Natural killer cell treated with Interleukin-12 subunit alpha and Interleukin-12 subunit beta and Interleukin-15 and Interleukin-18, amount 100 ng/mL, for 72 hours (primary cell): ENCODE measurements around the gene PPP2R2B. TPM values are rescaled to one million over a fixed set of nuclear protein-coding genes. Genes with fewer than 3 reads are reported as not detected.
"Not testable (repeated sequence)": the region's sequence is repeated elsewhere in the genome, so short reads cannot be mapped to it uniquely, and the experiment has no call there.

ENCODE experiments used
- ATAC-seq, 2 donors: fragments of 150-1000 bp; cut with Tn5 transposase in 1 of 2; sonication (Bioruptor Pico), chemical (Tn5 transposase) in 1 of 2; 2 replicates each; pipeline ENCODE4 v1.10.0; 2021
- DNase-seq: peaks from one replicate; pipeline ENCODE4 v3.0.0; 2022; ENCODE audit warnings: low spot score
- H3K27ac Mint-ChIP-seq, 2 donors: 1 replicate in 1 of 2; 2 replicates in 1 of 2; pipeline ENCODE4 v1.8.0; 2022; ENCODE audit warnings: mixed read lengths in 2 of 2, mild to moderate bottlenecking in 1 of 2, moderate library complexity in 1 of 2
- H3K27me3 Mint-ChIP-seq, 2 donors: 1 replicate in 1 of 2; 2 replicates in 1 of 2; pipeline ENCODE4 v1.8.0; 2022; ENCODE audit warnings: mixed read lengths in 2 of 2
- H3K36me3 Mint-ChIP-seq: one replicate; pipeline ENCODE4 v1.8.0; 2022; ENCODE audit warnings: mixed read lengths
- H3K4me1 Mint-ChIP-seq, 2 donors: 1 replicate in 1 of 2; 2 replicates in 1 of 2; pipeline ENCODE4 v1.8.0; 2022; ENCODE audit warnings: low read depth in 2 of 2, mixed read lengths in 2 of 2, mild to moderate bottlenecking in 1 of 2
- H3K4me3 Mint-ChIP-seq: one replicate; pipeline ENCODE4 v1.8.0; 2022; ENCODE audit warnings: mixed read lengths
- H3K9me3 Mint-ChIP-seq: 2 replicates; pipeline ENCODE4 v1.8.0; 2022; ENCODE audit warnings: mixed read lengths
- total RNA-seq, 2 donors: library from RNA; stranded (reverse); gene quantifications; one replicate each; pipeline ENCODE4 v1.2.3, GENCODE V29; 2022

Gene PPP2R2B
- total RNA-seq, 2 donors from 2014 or later, result 12.6 to 20.0 TPM

DNA sequence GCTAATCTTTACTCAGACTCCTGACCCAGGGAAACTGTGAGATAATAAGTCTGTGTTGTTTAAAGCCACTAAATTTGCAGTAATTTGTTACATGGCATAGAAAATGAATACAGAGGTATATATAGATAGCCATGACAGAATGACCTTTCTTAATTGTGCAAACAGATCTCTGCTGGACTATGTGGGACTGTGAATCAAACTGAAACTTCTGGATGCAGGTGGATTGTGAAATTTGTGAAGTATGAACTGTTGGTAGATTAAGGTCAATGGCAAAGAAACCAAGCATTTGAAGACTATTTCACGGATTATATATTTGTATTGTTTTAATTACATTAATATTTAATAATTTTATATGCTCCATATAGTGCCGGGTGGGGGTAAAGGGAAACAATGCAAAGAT is 310.4 kb downstream of the PPP2R2B start:
- DNase-seq (no peak), ATAC-seq (no peak)
- Mint-ChIP-seq H3K9me3 (no peaks in the 10 kb centered on the region), H3K27ac (no peak overlapping the region), H3K36me3 (no peaks in the 10 kb centered on the region), H3K4me3 (no peak overlapping the region), H3K27me3 (peaks cover 0 to 7% of the 10 kb centered on the region in 2 donors), H3K4me1 (peaks cover 5 to 6% of the 10 kb centered on the region in 2 donors)

DNA sequence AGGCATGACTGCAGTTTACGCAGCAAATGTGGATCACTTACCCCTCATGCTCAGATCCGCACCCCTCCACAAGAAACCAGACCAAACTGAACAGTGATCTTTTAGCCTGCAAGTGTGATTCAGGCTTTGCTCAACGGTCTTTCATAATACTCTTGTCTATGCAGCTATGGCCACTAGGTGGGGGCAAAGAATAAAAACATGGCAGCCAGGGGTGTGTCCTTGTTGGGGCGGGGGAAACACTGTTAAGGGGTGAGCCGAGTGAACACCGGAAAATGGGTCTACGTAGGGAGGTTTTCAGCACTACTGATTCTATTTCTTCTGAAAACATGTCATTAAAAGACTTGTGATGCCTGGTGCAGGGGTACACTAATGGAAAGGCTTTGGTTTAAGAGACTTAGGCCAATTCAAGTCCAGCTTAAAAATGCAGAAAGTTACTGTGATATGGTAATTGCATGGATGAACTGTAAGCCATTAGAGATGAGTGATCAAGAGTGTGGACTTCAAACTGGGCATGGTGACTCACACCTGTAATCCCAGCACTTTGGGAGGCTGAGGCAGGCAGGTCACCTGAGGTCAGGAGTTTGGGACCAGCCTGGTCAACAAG is 312.7 kb downstream of the PPP2R2B start:
- H3K27ac Mint-ChIP-seq, result no peak overlapping the region
- H3K9me3 Mint-ChIP-seq, result no peaks in the 10 kb centered on the region
- no peaks in the 10 kb centered on the region for H3K36me3 Mint-ChIP-seq
- peak; percentile 89 for ATAC-seq
- H3K4me3 Mint-ChIP-seq, result no peak overlapping the region
- DNase-seq, result peak; percentile 67
- H3K27me3 Mint-ChIP-seq, result peaks cover 0 to 3% of the 10 kb centered on the region in 2 donors
- peaks cover 5 to 6% of the 10 kb centered on the region in 2 donors for H3K4me1 Mint-ChIP-seq

DNA sequence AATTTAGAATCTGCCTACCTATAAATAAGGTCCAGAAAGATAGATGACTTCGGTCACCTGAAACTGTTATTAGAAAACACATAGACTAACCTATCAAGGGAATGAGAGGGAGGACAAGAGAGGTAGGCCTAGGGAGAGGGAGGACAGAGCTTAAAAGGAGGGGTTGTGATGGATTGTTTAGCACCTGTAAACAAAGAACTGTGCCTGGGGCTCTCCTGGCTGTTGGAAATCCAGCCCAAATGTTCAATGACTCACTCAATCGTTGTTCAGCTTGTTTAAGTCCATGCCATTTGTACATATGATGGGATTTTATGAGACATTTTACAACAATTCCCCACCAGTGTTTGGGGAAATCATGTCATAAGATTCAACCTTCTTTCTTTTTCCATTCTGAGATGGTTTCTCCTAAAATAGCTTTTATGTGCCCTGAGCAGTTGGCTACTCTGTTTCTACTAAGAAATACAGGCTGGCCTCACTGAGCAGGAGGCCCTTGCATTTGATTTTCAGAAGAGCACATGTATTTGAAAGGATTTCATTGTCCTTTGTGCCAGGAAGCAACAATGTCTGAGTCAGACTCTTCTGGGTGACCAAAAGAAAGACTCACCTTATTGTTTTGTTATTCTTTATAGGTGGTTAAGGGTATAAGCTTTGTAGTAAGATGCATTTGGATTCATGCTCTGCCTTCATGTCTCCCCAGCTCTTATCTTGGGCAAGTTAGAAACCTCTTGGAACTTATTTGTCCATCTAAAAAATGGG is 314.4 kb downstream of the PPP2R2B start:
- H3K4me3 Mint-ChIP-seq, result no peak overlapping the region
- ATAC-seq (no peak), DNase-seq (no peak)
- peaks cover 5 to 6% of the 10 kb centered on the region in 2 donors for H3K4me1 Mint-ChIP-seq
- no peak overlapping the region for H3K27ac Mint-ChIP-seq
- no peaks in the 10 kb centered on the region for H3K36me3 Mint-ChIP-seq
- H3K9me3 Mint-ChIP-seq, result no peaks in the 10 kb centered on the region
- no peaks in the 10 kb centered on the region for H3K27me3 Mint-ChIP-seq

DNA sequence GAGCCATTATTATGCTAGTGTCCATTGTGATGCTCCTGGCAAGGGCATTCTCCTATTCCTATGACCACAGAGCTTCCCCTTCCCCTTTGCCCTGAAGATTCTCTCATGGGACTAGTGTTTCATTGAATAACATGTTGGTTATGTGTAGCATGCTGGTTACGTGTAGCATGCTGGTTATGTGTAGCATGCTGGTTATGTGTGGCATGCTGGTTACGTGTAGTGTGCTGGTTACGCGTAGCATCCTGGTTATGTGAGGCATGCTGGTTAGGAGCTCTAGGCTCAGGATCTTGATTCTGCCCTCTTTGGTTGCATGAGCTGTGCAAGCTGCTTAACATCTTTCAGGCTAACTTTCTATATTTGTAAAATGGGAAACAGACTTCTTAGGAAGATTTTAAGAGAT is 316.1 kb downstream of the PPP2R2B start:
- Mint-ChIP-seq H3K9me3 (no peaks in the 10 kb centered on the region), H3K4me1 (peaks cover 5 to 6% of the 10 kb centered on the region in 2 donors), H3K27me3 (peaks cover 3 to 7% of the 10 kb centered on the region in 2 donors), H3K4me3 (no peak overlapping the region), H3K27ac (no peak overlapping the region), H3K36me3 (no peaks in the 10 kb centered on the region)
- DNase-seq (no peak), ATAC-seq (no peak)

DNA sequence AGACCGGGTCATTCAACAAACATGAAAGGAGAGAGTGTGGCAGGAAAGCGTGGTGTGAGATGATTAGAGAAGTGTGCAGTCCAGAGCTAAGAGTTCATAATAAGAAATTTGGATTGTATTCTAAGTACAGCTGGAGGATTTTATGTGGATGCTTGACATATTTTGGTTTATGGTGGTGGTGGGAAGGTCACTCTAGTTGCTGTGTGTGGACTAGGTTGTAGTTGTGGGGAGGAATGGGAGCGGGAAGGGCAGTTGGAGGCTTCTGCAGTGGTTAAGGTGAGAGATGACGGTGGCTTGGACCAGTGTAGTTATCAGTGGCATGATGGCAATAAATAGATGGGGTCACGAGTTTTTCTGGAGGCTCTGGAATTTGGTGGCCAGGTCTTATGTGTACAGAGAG is 316.8 kb downstream of the PPP2R2B start:
- Mint-ChIP-seq H3K36me3 (no peaks in the 10 kb centered on the region), H3K9me3 (no peaks in the 10 kb centered on the region), H3K27me3 (peaks cover 3 to 8% of the 10 kb centered on the region in 2 donors), H3K27ac (no peak overlapping the region), H3K4me1 (peaks cover 5 to 6% of the 10 kb centered on the region in 2 donors), H3K4me3 (no peak overlapping the region)
- ATAC-seq (no peak), DNase-seq (no peak)

DNA sequence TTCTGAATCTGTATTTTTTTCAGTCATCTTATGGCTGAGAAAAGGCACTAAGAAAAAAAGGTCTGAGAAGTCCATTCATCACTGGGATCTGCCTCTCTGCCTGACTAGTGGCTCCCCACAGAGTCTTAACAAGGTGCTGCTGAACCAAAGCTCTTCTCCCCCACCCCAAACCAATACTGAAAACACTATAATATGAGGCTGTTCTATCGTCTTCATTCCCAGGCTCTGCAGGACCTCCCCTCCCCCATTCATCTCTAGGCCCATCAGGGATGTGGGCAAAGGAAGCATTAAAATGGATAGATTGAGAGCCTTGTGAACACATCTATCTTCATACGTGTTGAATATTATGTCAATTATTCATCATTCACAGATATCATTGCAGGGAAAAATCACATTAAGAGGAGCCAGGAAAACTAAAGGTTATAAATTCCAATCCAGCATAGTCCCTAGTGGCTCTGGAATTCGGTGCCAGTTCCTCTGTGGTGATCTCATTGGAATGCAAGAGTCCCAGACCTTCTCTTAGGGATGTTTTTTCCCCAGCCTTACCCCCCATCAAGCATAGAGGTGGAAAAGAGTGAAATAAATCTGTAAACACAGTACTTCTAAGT is 318.2 kb downstream of the PPP2R2B start:
- Mint-ChIP-seq H3K4me3 (no peak overlapping the region), H3K27ac (no peak overlapping the region), H3K36me3 (no peaks in the 10 kb centered on the region), H3K9me3 (no peaks in the 10 kb centered on the region), H3K4me1 (no peaks in the 10 kb centered on the region), H3K27me3 (peaks cover 3 to 8% of the 10 kb centered on the region in 2 donors)
- ATAC-seq (no peak), DNase-seq (no peak)

DNA sequence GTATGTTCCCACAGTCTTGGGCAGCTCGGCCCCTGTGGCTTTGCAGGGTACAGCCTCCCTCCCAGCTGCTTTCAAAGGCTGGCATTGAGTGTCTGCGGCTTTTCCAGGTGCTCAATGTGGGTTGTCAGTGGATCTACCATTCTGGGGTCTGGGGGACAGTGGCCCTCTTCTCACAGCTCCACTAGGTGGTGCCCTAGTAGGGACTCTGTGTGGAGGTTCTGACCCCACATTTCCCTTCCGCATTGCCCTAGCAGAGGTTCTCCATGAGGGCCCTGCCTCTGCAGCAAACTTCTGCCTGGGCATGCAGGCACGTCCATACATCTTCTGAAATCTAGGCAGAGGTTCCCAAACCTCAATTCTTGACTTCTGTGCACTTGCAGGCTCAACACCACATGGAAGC is 321.7 kb downstream of the PPP2R2B start:
- peaks cover 12 to 23% of the 10 kb centered on the region in 2 donors for H3K27me3 Mint-ChIP-seq
- ATAC-seq, H3K4me1 Mint-ChIP-seq, H3K9me3 Mint-ChIP-seq, H3K27ac Mint-ChIP-seq, DNase-seq, H3K36me3 Mint-ChIP-seq, H3K4me3 Mint-ChIP-seq: not testable (repeated sequence)

DNA sequence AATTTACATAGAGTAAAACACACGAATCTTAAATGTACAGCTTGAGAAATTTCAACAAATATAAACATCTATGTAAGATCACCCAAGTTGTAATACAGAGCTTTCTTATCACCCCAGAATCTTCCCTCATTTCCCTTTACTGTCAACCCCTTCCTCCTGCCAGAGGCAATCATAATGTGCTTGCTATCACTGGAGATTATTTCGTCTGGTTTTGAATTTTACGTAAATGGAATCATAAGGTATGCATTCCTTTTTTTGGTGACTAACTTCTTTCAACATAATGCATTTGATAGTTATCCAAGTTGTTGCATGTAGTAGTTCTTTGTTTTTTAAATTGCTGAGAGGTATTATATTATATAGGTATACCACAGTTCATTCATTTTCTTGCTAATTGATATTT is 325.1 kb downstream of the PPP2R2B start:
- Mint-ChIP-seq H3K9me3 (no peaks in the 10 kb centered on the region), H3K4me3 (no peak overlapping the region), H3K27ac (no peak overlapping the region), H3K27me3 (peaks cover 18 to 32% of the 10 kb centered on the region in 2 donors), H3K4me1 (no peaks in the 10 kb centered on the region), H3K36me3 (no peaks in the 10 kb centered on the region)
- DNase-seq (no peak), ATAC-seq (no peak)

DNA sequence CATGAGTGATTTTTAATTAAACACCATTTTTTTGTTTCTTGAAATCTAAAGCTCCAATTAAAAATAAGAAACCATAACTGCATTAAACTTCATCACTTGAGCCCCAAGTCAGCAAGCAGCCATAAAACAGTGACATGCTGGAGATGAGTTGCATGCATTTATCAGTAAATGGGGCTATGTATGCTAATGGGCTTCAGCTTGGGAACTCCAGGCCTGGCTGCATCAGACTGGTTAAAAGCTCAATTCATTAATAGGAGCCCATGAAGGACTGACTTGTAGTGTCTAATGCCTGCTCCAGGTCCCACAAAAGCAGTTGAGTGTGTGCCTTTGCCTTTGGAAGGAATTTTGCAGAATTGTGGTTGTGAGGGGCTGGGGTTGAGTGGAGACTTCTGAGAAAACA is 328.9 kb downstream of the PPP2R2B start:
- Mint-ChIP-seq H3K27ac (no peak overlapping the region), H3K4me1 (no peaks in the 10 kb centered on the region), H3K9me3 (no peaks in the 10 kb centered on the region), H3K36me3 (no peaks in the 10 kb centered on the region), H3K27me3 (peaks cover 19 to 24% of the 10 kb centered on the region in 2 donors), H3K4me3 (no peak overlapping the region)
- DNase-seq (no peak), ATAC-seq (no peak)

DNA sequence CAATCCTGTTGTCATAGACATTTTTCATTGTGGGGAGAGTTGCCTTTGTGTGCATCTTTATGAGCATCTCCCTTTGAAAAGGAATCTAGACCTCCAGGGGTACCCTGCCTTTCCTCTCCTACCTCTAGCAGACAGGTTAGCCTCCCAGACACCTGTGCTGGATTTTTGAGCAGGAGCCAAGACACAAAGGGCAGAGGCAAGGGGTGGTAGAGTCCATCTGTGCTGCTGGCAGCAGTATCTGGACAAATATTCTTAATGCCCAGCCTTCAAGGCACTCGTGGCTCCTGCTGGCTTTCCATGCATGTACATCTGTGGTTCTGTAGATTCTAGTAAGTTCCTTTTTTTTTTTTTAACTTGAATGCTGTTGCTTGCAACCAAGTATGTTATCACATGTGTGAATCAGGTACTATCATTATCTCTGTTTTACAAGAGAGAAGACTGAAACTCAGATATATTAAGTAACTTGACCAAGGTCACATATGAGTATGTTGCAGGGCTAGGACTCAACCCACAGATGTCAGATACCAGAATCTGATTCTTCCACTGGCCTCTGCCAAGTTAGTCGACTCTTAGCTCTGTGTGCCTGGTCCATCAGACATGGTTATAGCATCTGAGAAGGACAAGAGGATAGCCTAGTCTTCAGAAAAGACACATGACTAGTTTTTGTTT is 329.6 kb downstream of the PPP2R2B start:
- Mint-ChIP-seq H3K4me3 (no peak overlapping the region), H3K4me1 (no peaks in the 10 kb centered on the region), H3K27me3 (peaks cover 15 to 18% of the 10 kb centered on the region in 2 donors), H3K27ac (no peak overlapping the region), H3K9me3 (no peaks in the 10 kb centered on the region), H3K36me3 (no peaks in the 10 kb centered on the region)
- DNase-seq, result no peak
- ATAC-seq, result no peak

DNA sequence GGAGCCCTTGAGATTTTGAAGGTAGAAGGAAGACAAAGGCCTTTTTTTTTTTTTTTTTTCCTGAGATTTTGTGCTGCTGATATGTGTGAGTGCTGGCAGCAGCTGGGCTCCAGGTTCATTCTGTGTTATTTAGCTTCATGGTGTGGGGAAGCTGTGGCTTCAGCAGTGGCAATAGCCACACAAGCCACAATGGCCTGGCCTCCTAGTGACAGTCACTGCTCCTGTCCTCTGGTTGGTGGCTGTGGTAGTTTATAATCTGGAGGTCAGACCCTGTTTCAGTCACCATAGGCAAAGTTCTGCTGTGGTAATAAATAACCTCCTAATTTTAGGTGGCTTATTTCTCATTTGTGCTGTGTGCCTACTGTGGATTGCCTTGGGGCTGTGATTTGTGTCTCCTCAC is 334.3 kb downstream of the PPP2R2B start:
- no peak for DNase-seq
- no peaks in the 10 kb centered on the region for H3K4me1 Mint-ChIP-seq
- peaks cover 0 to 7% of the 10 kb centered on the region in 2 donors for H3K27me3 Mint-ChIP-seq
- no peak overlapping the region for H3K4me3 Mint-ChIP-seq
- H3K9me3 Mint-ChIP-seq, result no peaks in the 10 kb centered on the region
- ATAC-seq, result peak; percentile 21 to 25
- no peaks in the 10 kb centered on the region for H3K36me3 Mint-ChIP-seq
- H3K27ac Mint-ChIP-seq, result no peak overlapping the region

DNA sequence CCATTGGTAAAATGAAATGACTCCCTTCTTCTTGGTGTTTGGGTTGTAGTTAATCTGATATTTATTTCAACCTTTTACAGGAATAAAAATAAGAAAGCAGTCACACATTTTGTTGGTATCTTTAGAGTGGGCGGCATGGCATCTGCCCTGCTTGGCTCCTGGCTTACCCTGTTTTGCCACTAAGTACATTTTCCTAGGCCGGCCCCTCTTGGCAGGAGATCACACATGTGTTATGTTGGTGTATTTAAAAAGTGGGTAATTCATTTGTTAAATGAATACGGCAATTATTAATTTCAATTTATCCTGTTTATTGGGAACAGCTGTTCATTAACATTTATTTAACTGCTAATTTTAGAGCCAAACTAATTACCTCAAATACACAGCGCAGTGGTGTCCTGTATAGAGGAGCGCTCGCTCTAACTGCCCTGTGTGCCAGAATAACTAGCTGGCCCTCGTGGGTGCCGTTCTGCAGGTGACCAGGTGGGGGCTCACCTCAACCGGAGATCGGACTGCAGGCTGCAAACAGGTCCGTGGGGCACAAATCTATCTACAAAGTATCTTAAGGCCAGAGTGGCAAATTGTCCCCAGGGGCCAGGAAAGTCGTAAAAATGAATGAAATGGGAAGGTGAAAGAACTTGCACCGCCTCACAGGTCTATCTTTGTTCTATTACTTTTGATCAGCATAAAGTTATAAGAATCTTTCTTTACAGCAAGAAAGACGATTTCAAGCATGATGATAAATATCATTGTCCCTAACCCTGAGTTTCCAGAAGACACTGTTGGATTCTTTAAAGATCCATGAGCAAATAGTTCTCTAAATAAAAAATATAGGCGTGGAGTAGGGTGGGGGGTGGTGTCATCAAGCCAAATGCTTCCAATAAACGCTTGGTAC is 336.4 kb downstream of the PPP2R2B start:
- no peak overlapping the region for H3K27ac Mint-ChIP-seq

DNA sequence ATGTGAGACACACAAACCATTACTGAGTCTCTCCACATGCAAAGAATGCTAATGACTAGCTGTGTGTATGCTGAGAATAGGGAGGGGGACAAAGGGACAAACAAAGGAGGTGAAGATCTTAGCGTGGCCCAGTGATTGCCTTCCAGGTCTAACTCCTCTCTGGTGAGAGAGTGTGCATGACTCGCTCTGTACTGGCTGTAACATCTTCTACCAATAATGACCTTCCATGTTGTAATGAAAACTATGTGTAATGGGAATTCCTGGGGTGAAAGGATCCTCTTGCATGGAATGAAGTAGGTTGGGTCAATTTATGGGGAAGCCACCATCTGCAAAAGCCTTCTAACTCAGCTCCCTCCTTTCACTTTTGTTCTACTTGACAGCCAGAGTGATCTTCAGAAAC is 338.1 kb downstream of the PPP2R2B start:
- no peak overlapping the region for H3K4me3 Mint-ChIP-seq
- peaks cover 4 to 7% of the 10 kb centered on the region in 2 donors for H3K27me3 Mint-ChIP-seq
- no peaks in the 10 kb centered on the region for H3K4me1 Mint-ChIP-seq
- H3K27ac Mint-ChIP-seq, result no peak overlapping the region
- H3K9me3 Mint-ChIP-seq, result no peaks in the 10 kb centered on the region
- H3K36me3 Mint-ChIP-seq, result no peaks in the 10 kb centered on the region
- ATAC-seq (no peak), DNase-seq (no peak)

More for the DNA sequence above, 336.4 kb downstream of the PPP2R2B start:
- Mint-ChIP-seq H3K27me3 (peaks cover 0 to 7% of the 10 kb centered on the region in 2 donors), H3K36me3 (no peaks in the 10 kb centered on the region), H3K9me3 (no peaks in the 10 kb centered on the region), H3K4me3 (no peak overlapping the region), H3K4me1 (no peaks in the 10 kb centered on the region)
- DNase-seq (peak; percentile 75), ATAC-seq (peak; percentile 79 to 81)
